ENCODE results near the gene FBN2. TPM values are rescaled to one million over a fixed set of nuclear protein-coding genes. Genes with fewer than 3 reads are reported as not detected.

Gene FBN2
- total RNA-seq, 1 donor from 2014 or later, result not detected

- H3K27ac Mint-ChIP-seq, result no peak overlapping the region
These were observed 3.3 kb upstream of the FBN2 start for GRCh38 chr5:128541385-128541784.

DNA sequence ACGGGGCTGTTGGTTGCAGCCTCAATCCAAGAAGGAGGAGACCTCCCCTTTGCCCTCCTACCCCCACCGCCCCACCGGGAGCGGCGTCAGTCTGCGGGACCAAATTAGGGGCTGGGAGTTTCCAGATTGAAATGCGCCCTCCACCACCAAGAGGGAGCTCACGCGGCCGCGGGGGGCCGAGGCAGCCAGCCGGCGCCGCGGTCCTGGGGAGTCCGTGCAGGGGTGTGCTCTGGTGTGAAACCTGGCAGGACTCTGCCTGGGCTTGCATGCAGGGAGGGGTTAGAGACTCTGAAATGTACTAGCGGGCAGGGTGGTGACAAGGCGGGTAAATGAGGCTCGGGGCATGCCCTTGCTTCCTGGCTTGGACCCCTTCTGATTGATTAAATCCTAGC is 989 bp upstream of the FBN2 start:
- Mint-ChIP-seq H3K4me1 (no peaks in the 10 kb centered on the region), H3K27ac (no peak overlapping the region), H3K36me3 (ENCODE audit: low read depth) (peaks cover 3% of the 10 kb centered on the region), H3K9me3 (peaks cover 3% of the 10 kb centered on the region), H3K27me3 (peaks cover 35% of the 10 kb centered on the region), H3K4me3 (no peak overlapping the region)
- intact Hi-C loops (cut with micrococcal nuclease), result no loop called here
- no peak for DNase-seq

More at GRCh38 chr5:128541385-128541784, 3.3 kb upstream of the FBN2 start:
- H3K36me3 Mint-ChIP-seq (ENCODE audit: low read depth), result peaks cover under 1% of the 10 kb centered on the region
- H3K4me3 Mint-ChIP-seq, result no peak overlapping the region
- peaks cover under 1% of the 10 kb centered on the region for H3K9me3 Mint-ChIP-seq
- intact Hi-C loops (cut with micrococcal nuclease), result no loop called here
- DNase-seq, result no peak
- no peaks in the 10 kb centered on the region for H3K4me1 Mint-ChIP-seq
- H3K27me3 Mint-ChIP-seq, result peaks cover 22% of the 10 kb centered on the region

DNA sequence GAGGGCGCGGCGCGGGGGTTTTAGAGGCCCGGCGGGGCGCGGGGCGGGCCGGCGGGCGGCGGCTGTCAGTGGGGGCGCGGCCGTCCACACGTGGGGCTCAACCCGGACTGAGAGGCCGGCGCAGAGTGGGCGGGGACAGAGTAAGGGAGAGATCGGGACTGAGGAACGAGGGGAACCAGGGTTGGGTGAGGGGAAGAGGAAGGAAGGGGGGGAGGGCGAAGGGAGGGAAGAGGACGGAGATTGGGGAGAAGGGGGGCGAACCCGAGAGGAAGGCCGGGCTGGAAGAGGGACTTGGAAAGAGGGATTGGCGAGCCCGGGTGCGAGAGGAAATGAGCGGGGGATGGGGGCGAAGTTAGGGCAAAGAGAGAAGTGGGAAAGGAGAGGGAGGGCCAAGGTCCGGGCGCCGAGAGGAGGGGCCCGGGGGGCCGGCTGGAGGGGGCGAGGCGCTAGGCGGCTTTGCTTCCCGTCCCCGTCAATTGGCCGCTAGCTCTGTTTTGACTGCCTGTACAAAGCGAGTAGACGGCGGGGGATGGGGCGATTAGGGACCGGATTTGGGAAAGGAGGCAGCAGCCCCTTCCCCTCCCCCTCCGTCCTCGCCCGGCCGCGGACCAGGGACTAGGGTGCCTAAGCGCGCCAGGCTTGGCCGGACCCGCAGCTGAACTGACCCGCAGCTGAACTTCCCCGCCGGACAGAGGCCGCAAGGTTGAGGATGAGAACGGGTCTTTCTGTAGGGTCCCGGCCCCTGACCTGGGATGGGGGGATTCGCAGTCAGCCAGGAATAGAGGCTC is 399 bp upstream of the FBN2 start:
- H3K9me3 Mint-ChIP-seq, result peaks cover 3% of the 10 kb centered on the region

GRCh38 chr5:128537221-128537999 is 635 bp downstream of the FBN2 start:
- Mint-ChIP-seq H3K4me3 (no peak overlapping the region), H3K9me3 (peaks cover 3% of the 10 kb centered on the region), H3K27ac (no peak overlapping the region), H3K4me1 (no peaks in the 10 kb centered on the region), H3K27me3 (peaks cover 35% of the 10 kb centered on the region), H3K36me3 (ENCODE audit: low read depth) (peaks cover 3% of the 10 kb centered on the region)
- intact Hi-C loops (cut with micrococcal nuclease), result no loop called here
- DNase-seq, result no peak

More for the DNA sequence above, 399 bp upstream of the FBN2 start:
- intact Hi-C loops (cut with micrococcal nuclease), result no loop called here
- Mint-ChIP-seq H3K27ac (no peak overlapping the region), H3K4me3 (no peak overlapping the region), H3K27me3 (peaks cover 35% of the 10 kb centered on the region), H3K36me3 (ENCODE audit: low read depth) (peaks cover 3% of the 10 kb centered on the region), H3K4me1 (no peaks in the 10 kb centered on the region)
- no peak for DNase-seq

DNA sequence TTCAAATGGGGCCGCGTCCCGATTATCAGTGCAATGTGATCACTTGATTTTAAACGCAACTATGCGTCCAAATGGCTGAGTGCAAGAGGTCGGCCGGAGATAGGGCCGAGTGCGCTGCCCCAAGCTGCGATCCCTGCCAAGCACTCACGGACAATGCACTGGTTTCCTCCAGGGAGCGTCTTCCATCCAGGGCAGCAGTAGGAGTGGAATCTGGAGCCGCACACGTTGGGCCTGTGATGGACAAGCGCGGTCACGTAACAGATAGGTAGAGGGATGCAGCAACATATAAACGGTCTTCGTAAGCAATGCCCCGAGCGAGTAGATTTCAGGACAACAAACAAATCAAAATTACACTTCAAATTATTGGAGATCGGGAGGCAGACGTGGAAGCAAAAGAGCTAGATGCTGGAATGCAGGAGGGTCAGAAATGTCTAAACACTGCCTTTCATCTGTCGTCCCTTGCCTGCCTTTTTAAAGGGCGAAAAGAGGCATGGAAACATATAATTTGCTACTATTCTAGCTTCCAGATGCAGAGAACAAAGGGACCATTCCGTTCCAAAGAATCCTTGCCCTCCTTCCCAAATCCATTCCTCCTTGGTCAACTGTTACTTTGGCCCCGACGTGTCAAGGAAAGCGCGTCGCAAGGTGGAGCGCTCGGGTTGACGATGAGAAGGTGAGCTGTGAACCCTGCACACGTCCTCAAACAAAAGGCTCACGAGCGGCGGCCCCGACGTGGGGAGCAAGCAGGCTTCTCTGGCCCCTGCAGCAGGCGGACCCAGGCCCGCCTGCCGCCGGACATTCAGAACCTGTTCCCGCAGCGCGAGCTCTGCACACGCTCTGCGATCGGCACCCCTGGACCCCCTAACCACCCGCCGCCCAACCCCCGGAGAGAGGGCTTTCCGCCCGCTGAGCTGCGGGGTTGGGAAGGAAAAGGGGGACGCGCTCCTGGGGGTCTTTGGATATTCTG is 1.5 kb downstream of the FBN2 start:
- Mint-ChIP-seq H3K36me3 (ENCODE audit: low read depth) (peaks cover 3% of the 10 kb centered on the region), H3K27me3 (peaks cover 35% of the 10 kb centered on the region), H3K9me3 (peaks cover 3% of the 10 kb centered on the region), H3K27ac (no peak overlapping the region), H3K4me1 (no peaks in the 10 kb centered on the region), H3K4me3 (no peak overlapping the region)
- intact Hi-C loops (cut with micrococcal nuclease), result no loop called here
- no peak for DNase-seq

DNA sequence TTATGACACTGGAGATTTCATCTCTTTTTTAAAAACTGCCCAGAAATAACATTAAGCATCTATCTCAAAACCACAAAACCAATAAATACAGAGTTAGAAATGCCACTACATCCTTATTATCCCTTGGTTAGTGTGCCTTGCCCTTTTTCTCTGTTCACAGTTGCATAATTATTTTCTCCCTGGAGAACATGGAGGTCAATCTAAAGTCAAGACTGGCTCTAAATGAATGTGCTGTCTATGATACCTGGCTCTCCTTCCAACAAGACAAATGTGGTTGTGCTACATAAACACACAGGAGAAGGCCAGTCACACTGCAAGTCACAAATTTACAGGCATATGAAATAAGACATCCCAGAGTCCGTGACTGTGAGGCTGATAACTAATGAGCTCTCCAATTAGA is 2.8 kb downstream of the FBN2 start:
- peaks cover 31% of the 10 kb centered on the region for H3K27me3 Mint-ChIP-seq
- H3K4me3 Mint-ChIP-seq, result no peak overlapping the region
- no peaks in the 10 kb centered on the region for H3K4me1 Mint-ChIP-seq
- H3K27ac Mint-ChIP-seq, result no peak overlapping the region
- peaks cover 3% of the 10 kb centered on the region for H3K36me3 Mint-ChIP-seq (ENCODE audit: low read depth)
- intact Hi-C loops (cut with micrococcal nuclease), result no loop called here
- no peak for DNase-seq
- peaks cover 3% of the 10 kb centered on the region for H3K9me3 Mint-ChIP-seq

GRCh38 chr5:128534726-128535125 is 3.3 kb downstream of the FBN2 start:
- H3K4me3 Mint-ChIP-seq, result no peak overlapping the region
- H3K4me1 Mint-ChIP-seq, result no peaks in the 10 kb centered on the region
- DNase-seq, result no peak
- intact Hi-C loops (cut with micrococcal nuclease), result no loop called here
- peaks cover 3% of the 10 kb centered on the region for H3K36me3 Mint-ChIP-seq (ENCODE audit: low read depth)
- H3K9me3 Mint-ChIP-seq, result peaks cover 3% of the 10 kb centered on the region
- H3K27me3 Mint-ChIP-seq, result peaks cover 28% of the 10 kb centered on the region
- H3K27ac Mint-ChIP-seq, result no peak overlapping the region

DNA sequence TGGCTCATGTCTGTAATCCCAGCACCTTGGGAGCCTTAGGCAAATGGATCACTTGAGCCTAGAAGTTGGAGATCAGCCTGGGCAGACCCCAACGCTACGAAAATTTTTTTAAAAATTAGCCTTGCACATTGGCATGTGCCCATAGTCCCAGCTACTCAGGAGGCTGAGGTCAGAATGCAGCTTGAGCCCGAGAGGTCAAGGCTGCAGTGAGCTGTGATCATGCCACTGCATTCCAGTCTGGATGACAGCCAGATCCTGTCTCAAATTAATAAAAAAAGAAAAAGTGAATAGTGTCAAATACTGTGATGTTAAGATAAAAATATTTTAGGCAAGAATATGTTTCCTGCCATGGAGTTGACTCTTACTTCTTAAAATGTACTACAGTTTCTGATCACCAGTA is 5.3 kb downstream of the FBN2 start:
- Mint-ChIP-seq H3K27me3 (peaks cover 20% of the 10 kb centered on the region), H3K27ac (no peak overlapping the region), H3K4me3 (no peak overlapping the region), H3K36me3 (ENCODE audit: low read depth) (peaks cover 3% of the 10 kb centered on the region), H3K4me1 (no peaks in the 10 kb centered on the region), H3K9me3 (peaks cover 3% of the 10 kb centered on the region)
- no peak for DNase-seq
- intact Hi-C loops (cut with micrococcal nuclease), result no loop called here

DNA sequence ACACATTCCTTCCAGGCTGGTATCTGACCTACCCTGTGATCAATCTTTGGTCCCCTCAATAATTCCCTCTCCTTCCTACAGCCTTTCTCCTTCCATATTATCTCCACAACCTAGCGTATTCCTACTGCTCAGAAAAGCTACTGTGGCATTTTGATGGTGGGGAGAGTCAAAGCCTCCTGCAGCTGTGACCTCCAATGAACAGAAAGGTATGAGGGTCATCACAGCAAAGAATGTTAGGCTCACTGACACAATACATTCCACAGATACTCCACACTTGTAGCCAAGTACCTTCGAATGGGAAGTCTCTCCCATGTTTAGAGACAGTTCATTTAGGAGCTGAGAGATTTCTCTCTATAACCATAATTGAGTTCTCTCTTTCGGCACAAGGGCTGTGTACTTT is 5.9 kb downstream of the FBN2 start:
- H3K27me3 Mint-ChIP-seq, result peaks cover 15% of the 10 kb centered on the region
- H3K9me3 Mint-ChIP-seq, result peaks cover 3% of the 10 kb centered on the region
- H3K4me1 Mint-ChIP-seq, result no peaks in the 10 kb centered on the region
- no peak overlapping the region for H3K4me3 Mint-ChIP-seq
- intact Hi-C loops (cut with micrococcal nuclease), result no loop called here
- peaks cover 3% of the 10 kb centered on the region for H3K36me3 Mint-ChIP-seq (ENCODE audit: low read depth)
- no peak overlapping the region for H3K27ac Mint-ChIP-seq
- DNase-seq, result no peak

DNA sequence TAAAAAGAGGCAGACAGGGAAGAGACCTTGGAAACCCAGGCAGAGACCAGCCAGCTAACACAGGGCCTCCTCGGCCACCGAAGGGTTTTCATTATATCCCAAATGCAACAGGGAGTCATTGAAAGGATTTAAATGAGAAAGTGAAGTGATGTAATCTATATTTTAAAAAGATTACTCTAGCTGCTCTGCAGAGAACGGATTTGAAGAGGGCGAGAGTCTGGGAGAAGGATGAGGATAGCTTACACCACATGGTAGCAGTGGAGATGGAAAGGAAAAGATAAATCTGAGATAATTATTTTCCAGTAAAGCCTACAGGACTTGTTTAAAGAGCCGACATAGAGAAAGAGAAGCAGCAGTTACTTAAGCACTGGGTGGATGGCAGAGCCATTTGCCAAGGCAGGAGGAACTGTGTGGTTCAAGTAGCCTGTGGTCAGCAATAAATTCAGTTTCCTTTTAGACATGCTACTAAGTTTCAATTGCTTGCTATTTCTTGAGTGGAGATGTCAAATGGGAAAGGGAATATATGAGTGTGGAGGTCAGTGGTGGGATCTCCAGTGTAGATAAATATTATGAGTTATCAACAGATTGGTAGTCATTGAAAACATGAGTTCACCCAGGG is 9.3 kb downstream of the FBN2 start:
- Mint-ChIP-seq H3K27ac (no peak overlapping the region), H3K9me3 (no peaks in the 10 kb centered on the region), H3K4me1 (no peaks in the 10 kb centered on the region), H3K36me3 (ENCODE audit: low read depth) (no peaks in the 10 kb centered on the region), H3K27me3 (no peaks in the 10 kb centered on the region), H3K4me3 (no peak overlapping the region)
- DNase-seq, result no peak
- intact Hi-C loops (cut with micrococcal nuclease), result no loop called here

- H3K9me3 Mint-ChIP-seq, result no peaks in the 10 kb centered on the region
- intact Hi-C loops (cut with micrococcal nuclease), result no loop called here
- no peak for DNase-seq
- H3K36me3 Mint-ChIP-seq (ENCODE audit: low read depth), result no peaks in the 10 kb centered on the region
- no peaks in the 10 kb centered on the region for H3K4me1 Mint-ChIP-seq
- H3K27ac Mint-ChIP-seq, result no peak overlapping the region
- no peaks in the 10 kb centered on the region for H3K27me3 Mint-ChIP-seq
- no peak overlapping the region for H3K4me3 Mint-ChIP-seq
These were observed 9.9 kb downstream of the FBN2 start for GRCh38 chr5:128528126-128528525.

DNA sequence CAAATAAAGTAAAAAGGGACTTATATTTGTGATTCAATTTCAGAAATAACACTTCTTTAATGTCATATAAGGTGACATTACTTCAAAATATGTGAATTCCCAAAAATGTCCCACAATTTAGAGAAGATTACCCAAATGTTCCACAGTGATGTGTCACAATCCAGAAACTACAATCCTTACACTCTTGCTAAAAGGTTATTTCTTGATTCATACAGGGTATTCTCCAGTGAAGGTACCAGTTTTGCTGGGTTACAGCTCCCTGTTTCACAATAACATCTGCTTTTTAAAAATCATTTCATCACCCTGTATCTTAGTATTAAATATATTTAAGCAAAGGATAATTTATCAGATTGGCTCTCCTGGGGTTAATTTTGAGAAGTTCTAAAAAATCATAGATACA is 11.0 kb downstream of the FBN2 start:
- intact Hi-C loops (cut with micrococcal nuclease), result no loop called here

DNA sequence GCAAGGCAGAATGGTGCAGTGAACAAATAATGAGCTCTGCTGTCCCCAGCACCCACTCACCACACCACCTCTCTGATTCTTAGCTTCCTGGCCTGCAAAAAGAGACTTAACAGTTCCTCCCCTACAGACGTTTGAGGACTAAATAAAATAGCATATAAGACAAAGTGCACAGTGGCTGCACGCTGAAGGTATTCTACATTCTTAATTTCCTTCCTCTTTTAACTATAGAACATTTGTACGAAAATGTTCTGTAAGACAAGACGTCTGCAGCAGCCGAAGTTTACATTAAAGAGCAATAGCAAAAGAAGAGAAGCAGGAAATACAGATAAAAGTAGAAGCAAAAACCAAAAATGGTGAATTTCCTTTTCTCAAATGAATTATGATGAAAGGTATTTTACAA is 15.7 kb downstream of the FBN2 start:
- Mint-ChIP-seq H3K4me1 (no peaks in the 10 kb centered on the region), H3K9me3 (no peaks in the 10 kb centered on the region), H3K4me3 (no peak overlapping the region), H3K27ac (no peak overlapping the region), H3K36me3 (ENCODE audit: low read depth) (no peaks in the 10 kb centered on the region), H3K27me3 (peaks cover 1% of the 10 kb centered on the region)
- intact Hi-C loops (cut with micrococcal nuclease), result no loop called here
- no peak for DNase-seq

More for the DNA sequence above, 11.0 kb downstream of the FBN2 start:
- H3K4me3 Mint-ChIP-seq, result no peak overlapping the region
- no peaks in the 10 kb centered on the region for H3K4me1 Mint-ChIP-seq
- H3K36me3 Mint-ChIP-seq (ENCODE audit: low read depth), result no peaks in the 10 kb centered on the region
- no peak overlapping the region for H3K27ac Mint-ChIP-seq
- no peaks in the 10 kb centered on the region for H3K9me3 Mint-ChIP-seq
- H3K27me3 Mint-ChIP-seq, result no peaks in the 10 kb centered on the region
- DNase-seq, result no peak

All from activated CD4-positive, alpha-beta T cell treated with anti-CD3 and anti-CD28 coated beads, Interleukin-2, amount 10 ng/mL, durations not matched to agents 24 days and 14 days (primary cell).